MM.1S (cell line): Measurements from ENCODE around the gene POLR2J.

ENCODE experiments used
- CTCF ChIP-seq: fragments of 300-600 bp; sonication (generic); IDR thresholded peaks from 2 replicates; pipeline ENCODE4 v1.5.1; 2016; ENCODE audit warnings: antibody characterized with exemption, low read length, mixed read lengths
- EZH2 ChIP-seq: fragments of 300-600 bp; sonication (generic); optimal IDR thresholded peaks from 2 replicates; pipeline ENCODE3; 2017; ENCODE audit warnings: low read depth, mild to moderate bottlenecking, antibody characterized with exemption, low read length, mixed read lengths
- EZH2phosphoT487 ChIP-seq: fragments of 300-600 bp; sonication (generic); IDR thresholded peaks from 2 replicates; pipeline ENCODE4 v1.6.1; 2018; ENCODE audit warnings: antibody characterized with exemption, low read length

GRCh38 chr7:102456327-102456726 is 22.4 kb downstream of the POLR2J start:
- TF ChIP-seq CTCF = no peak
- TF ChIP-seq EZH2 = no peak
- TF ChIP-seq EZH2phosphoT487 = no peak
